CD4-positive, alpha-beta T cell (primary cell): ENCODE data around the gene FARP1. TPM values are rescaled to one million over a fixed set of nuclear protein-coding genes. Genes with fewer than 3 reads are reported as not detected.

ENCODE experiments used
- ATAC-seq: fragments of 200-7000 bp; cut with Tn5 transposase; one replicate; pipeline ENCODE4 v1.10.0; 2022; ENCODE audit warnings: mild to moderate bottlenecking; ENCODE audit not compliant: poor library complexity
- CTCF ChIA-PET: fragments of 350-600 bp; sonication (Branson Sonifier 250); formaldehyde crosslinking; loops from one replicate; lab custom pipeline; 2021; ENCODE audit warnings: antibody characterized with exemption, inconsistent platforms; lab: Charles Lee
- POLR2A ChIA-PET: fragments of 350-600 bp; sonication (Branson Sonifier 250); formaldehyde crosslinking; loops from one replicate; lab custom pipeline; 2021; ENCODE audit warnings: antibody characterized with exemption, inconsistent platforms; lab: Charles Lee
- DNase-seq, 14 experiments: peaks; one replicate each; pipeline ENCODE4 v3.0.0-alpha.2; 2013 to 2020; ENCODE audit warnings: mixed read lengths in 2 of 14
- H3K27ac ChIP-seq, 2 donors: one replicate each; pipeline versions ENCODE4 v1.5.1 to v1.7.0; 2013; ENCODE audit warnings: low read length in 2 of 2, low read depth in 1 of 2, mild to moderate bottlenecking in 1 of 2
- H3K27me3 ChIP-seq, 2 experiments: 1 replicate in 1 of 2; 2 replicates in 1 of 2; pipeline versions ENCODE4 v1.6.1 to v1.7.0; 2013; ENCODE audit warnings: low read length in 2 of 2, control low read depth in 1 of 2, mild to moderate bottlenecking in 1 of 2, moderate library complexity in 1 of 2; ENCODE audit not compliant: insufficient read depth in 2 of 2, control insufficient read depth in 1 of 2
- H3K36me3 ChIP-seq: one replicate; pipeline ENCODE4 v1.6.1; 2013; ENCODE audit warnings: low read length, control low read depth; ENCODE audit not compliant: insufficient read depth
- H3K4me1 ChIP-seq: one replicate; pipeline ENCODE4 v1.6.1; 2013; ENCODE audit warnings: low read length, control low read depth; ENCODE audit not compliant: insufficient read depth
- H3K4me3 ChIP-seq: one replicate; pipeline ENCODE4 v1.5.1; 2013; ENCODE audit warnings: mild to moderate bottlenecking, low read length, moderate library complexity
- H3K9me3 ChIP-seq, 2 experiments: 1 replicate in 1 of 2; 2 replicates in 1 of 2; pipeline versions ENCODE4 v1.6.1 to v1.7.0; 2013; ENCODE audit warnings: low read length in 2 of 2, mild to moderate bottlenecking in 2 of 2, control low read depth in 1 of 2, moderate library complexity in 1 of 2; ENCODE audit not compliant: control insufficient read depth in 1 of 2, insufficient read depth in 1 of 2
- H3K27ac Mint-ChIP-seq: one replicate; pipeline ENCODE4 v1.8.0; 2020; ENCODE audit warnings: mixed read lengths
- H3K27me3 Mint-ChIP-seq: one replicate; pipeline ENCODE4 v1.8.0; 2021; ENCODE audit warnings: mixed read lengths
- H3K36me3 Mint-ChIP-seq: one replicate; pipeline ENCODE4 v1.8.0; 2021; ENCODE audit warnings: low read depth, mixed read lengths
- H3K4me1 Mint-ChIP-seq: one replicate; pipeline ENCODE4 v1.8.0; 2021; ENCODE audit warnings: low read depth, mixed read lengths
- H3K4me3 Mint-ChIP-seq: one replicate; pipeline ENCODE4 v1.8.0; 2020; ENCODE audit warnings: mild to moderate bottlenecking, mixed read lengths
- H3K9me3 Mint-ChIP-seq: one replicate; pipeline ENCODE4 v1.8.0; 2020; ENCODE audit warnings: mixed read lengths
- CTCF ChIP-seq: fragments of 200-600 bp; IDR thresholded peaks from one replicate; pipeline ENCODE4 v1.8.0; 2022; ENCODE audit warnings: antibody characterized with exemption, mild to moderate bottlenecking
- intact Hi-C, 2 experiments: fragments of 100-400 bp; cut with DNase I in 1 of 2; cut with micrococcal nuclease in 1 of 2; formaldehyde crosslinking; loops; one replicate each; pipeline versions ENCODE4 v1.15.1 to v1.9.0; 2023 to 2025; cut with DNase I, micrococcal nuclease
- total RNA-seq, 174 experiments: library from RNA in 2 of 174; stranded (reverse) in 2 of 174; gene quantifications; one replicate each; pipeline ENCODE4 v1.2.3 and lab custom pipeline; 2021 to 2026

The FARP1 gene
- total RNA-seq, 2 experiments from 2014 or later, result 0.30 TPM; not detected in 1

DNA sequence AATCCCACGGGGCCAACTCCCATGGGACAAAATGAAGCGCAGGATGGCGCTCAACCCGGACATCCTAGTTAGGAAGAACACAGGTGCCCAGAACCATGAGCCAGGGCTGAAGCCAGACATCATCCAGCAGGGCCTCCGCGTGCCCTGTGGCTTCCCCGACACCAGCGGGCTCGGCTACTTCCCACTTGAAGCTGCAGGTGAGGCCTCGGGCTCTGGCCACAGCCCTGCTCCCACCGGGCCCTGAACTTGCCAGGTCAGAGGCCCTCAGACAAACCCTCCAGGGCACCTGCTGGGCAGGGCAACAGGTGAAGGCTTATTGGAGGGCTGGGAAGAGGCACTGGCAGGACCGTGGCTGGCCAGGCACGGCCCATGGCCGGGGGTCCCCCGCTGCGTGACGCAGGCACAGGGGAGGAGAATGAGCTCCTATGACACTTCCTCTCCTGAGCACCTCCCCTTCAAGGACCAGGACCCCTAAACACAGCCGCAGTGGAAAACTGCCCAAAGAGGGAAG is 316.3 kb downstream of the FARP1 start:
- no peaks in the 10 kb centered on the region for H3K4me1 ChIP-seq
- DNase-seq (no peak), ATAC-seq (no peak)
- H3K27ac ChIP-seq, result no peak overlapping the region
- no peaks in the 10 kb centered on the region for H3K27me3 Mint-ChIP-seq
- H3K4me1 Mint-ChIP-seq, result peaks cover 16% of the 10 kb centered on the region
- no peak overlapping the region for H3K4me3 ChIP-seq
- ChIA-PET CTCF (no interaction called here), POLR2A (no interaction called here)
- no peaks in the 10 kb centered on the region for H3K9me3 Mint-ChIP-seq
- intact Hi-C loops, result no loop called here
- H3K36me3 ChIP-seq, result peaks cover 96% of the 10 kb centered on the region
- H3K4me3 Mint-ChIP-seq, result no peak overlapping the region
- TF ChIP-seq CTCF, result no peak
- H3K36me3 Mint-ChIP-seq, result peaks cover 96% of the 10 kb centered on the region
- no peaks in the 10 kb centered on the region for H3K27me3 ChIP-seq
- H3K9me3 ChIP-seq, result no peaks in the 10 kb centered on the region
- peak overlapping the region; percentile 68 for H3K27ac Mint-ChIP-seq

DNA sequence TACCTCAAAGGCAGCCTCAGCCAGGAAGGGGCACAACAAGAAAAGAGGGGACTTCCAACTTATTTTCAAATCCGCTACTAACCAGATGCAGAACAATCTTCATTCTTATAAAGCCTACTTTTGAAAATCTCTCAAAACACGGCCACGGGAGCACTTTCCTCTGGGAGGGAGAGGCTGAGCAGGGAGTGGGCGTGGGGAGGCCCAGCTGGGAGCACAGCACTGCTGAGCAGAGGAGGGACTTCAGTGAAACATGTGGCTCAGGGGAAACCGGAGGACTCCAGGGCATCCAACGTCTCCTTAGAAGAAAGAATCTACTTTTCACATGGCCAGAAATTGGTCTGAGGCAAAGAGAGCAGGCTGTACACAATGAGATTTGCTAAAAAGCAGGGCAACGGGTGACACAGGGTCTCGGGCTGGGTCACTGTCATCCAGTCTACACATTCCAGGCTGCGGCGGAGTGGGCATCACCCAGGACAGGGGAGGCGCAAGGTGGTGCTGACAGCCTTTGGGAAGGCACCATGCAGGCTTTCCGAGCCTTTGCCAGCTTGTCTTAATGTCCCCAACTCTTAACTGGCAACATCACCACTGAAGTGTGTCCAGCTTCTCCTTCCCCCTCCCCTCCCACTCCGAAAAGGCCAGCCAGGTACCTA is 317.0 kb downstream of the FARP1 start:
- Mint-ChIP-seq H3K4me3 (no peak overlapping the region), H3K27me3 (no peaks in the 10 kb centered on the region), H3K4me1 (peaks cover 11% of the 10 kb centered on the region), H3K27ac (peak overlapping the region; percentile 68), H3K36me3 (peaks cover 94% of the 10 kb centered on the region), H3K9me3 (no peaks in the 10 kb centered on the region)
- Histone ChIP-seq H3K36me3 (peaks cover 93% of the 10 kb centered on the region), H3K4me1 (no peaks in the 10 kb centered on the region), H3K27me3 (no peaks in the 10 kb centered on the region), H3K27ac (no peak overlapping the region), H3K9me3 (no peaks in the 10 kb centered on the region), H3K4me3 (no peak overlapping the region)
- no peak for DNase-seq
- ATAC-seq, result no peak
- TF ChIP-seq CTCF, result no peak
- intact Hi-C loops, result loop anchor here in 1 of 2 experiments (2.0 kb wide), 1 partner anchor 15 kb away; no protein-coding TSS in a partner anchor
- CTCF ChIA-PET, result no interaction called here
- POLR2A ChIA-PET, result no interaction called here

DNA sequence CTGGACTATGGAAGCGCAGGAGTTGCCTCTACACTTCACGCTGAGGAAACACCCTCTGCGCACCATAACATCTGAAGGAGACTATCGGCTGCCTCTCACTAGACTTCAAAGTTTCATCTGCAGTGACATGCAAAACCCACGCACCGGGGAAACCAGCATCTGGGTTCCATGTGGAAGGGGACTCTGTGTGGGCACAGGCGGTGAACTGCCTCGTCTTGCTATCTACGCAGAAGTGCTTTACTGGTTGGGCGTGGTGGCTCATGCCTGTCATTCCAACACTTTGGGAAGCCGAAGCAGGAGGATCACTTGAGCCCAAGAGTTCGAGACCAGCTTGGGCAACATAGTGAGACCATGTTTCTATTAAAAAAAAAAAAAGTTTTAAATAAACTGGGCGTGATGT is 317.6 kb downstream of the FARP1 start:
- Mint-ChIP-seq H3K27me3 (no peaks in the 10 kb centered on the region), H3K27ac (peak overlapping the region; percentile 68), H3K36me3 (peaks cover 94% of the 10 kb centered on the region), H3K9me3 (no peaks in the 10 kb centered on the region), H3K4me3 (no peak overlapping the region), H3K4me1 (peaks cover 11% of the 10 kb centered on the region)
- Histone ChIP-seq H3K4me3 (no peak overlapping the region), H3K27ac (no peak overlapping the region), H3K9me3 (no peaks in the 10 kb centered on the region), H3K36me3 (peaks cover 93% of the 10 kb centered on the region), H3K4me1 (no peaks in the 10 kb centered on the region), H3K27me3 (no peaks in the 10 kb centered on the region)
- ChIA-PET POLR2A (no interaction called here), CTCF (no interaction called here)
- intact Hi-C loops, result loop anchor here in 1 of 2 experiments (2.0 kb wide), 1 partner anchor 14 kb away; no protein-coding TSS in a partner anchor
- TF ChIP-seq CTCF, result no peak
- ATAC-seq (no peak), DNase-seq (no peak)
